HG03064 (cell line): Measurements from ENCODE around the gene IFT172.

Source experiments
- ATAC-seq: cut with Tn5 transposase; IDR thresholded peaks from one replicate; pipeline ENCODE4 v1.9.1; 2021; ENCODE audit warnings: low read depth; ENCODE audit not compliant: unreplicated experiment

IFT172 gene

GRCh38 chr2:27495840-27496356 lies 6.4 kb upstream of the IFT172 start:
- no peak for ATAC-seq

GRCh38 chr2:27494944-27495554 lies 5.5 kb upstream of the IFT172 start, which contains the start of gene FNDC4:
Gene FNDC4 (minus strand): TSS chr2:27495200. CDS start chr2:27494679, 521 bp downstream.
- ATAC-seq = no peak

- ATAC-seq = no peak
Observed at GRCh38 chr2:27494284-27494943, 4.9 kb upstream of the IFT172 start.

- ATAC-seq = no peak
Observed at GRCh38 chr2:27493948-27494283, 4.4 kb upstream of the IFT172 start.

- ATAC-seq = no peak
Observed at GRCh38 chr2:27492557-27492956, 3.0 kb upstream of the IFT172 start.

GRCh38 chr2:27489118-27489497 lies 435 bp downstream of the IFT172 start:
- peak; percentile 11 for ATAC-seq

GRCh38 chr2:27485496-27485895 lies 4.0 kb downstream of the IFT172 start:
- ATAC-seq = no peak

- no peak for ATAC-seq
Observed at GRCh38 chr2:27471961-27472360, 17.6 kb downstream of the IFT172 start.

- ATAC-seq = no peak
Observed at GRCh38 chr2:27464443-27464842, 25.1 kb downstream of the IFT172 start.

GRCh38 chr2:27461118-27461517 lies 28.4 kb downstream of the IFT172 start:
- no peak for ATAC-seq

- no peak for ATAC-seq
Observed at GRCh38 chr2:27453968-27454367, 35.6 kb downstream of the IFT172 start.

GRCh38 chr2:27451095-27451494 lies 38.4 kb downstream of the IFT172 start:
- ATAC-seq = no peak

GRCh38 chr2:27448381-27448780 lies 41.2 kb downstream of the IFT172 start:
- no peak for ATAC-seq

- ATAC-seq = no peak
Observed at GRCh38 chr2:27446057-27446456, 43.5 kb downstream of the IFT172 start.

GRCh38 chr2:27445615-27446014 lies 43.9 kb downstream of the IFT172 start:
- no peak for ATAC-seq

GRCh38 chr2:27445155-27445554 lies 44.4 kb downstream of the IFT172 start:
- no peak for ATAC-seq

GRCh38 chr2:27442920-27443282 lies 46.6 kb downstream of the IFT172 start:
- no peak for ATAC-seq

- no peak for ATAC-seq
Observed at GRCh38 chr2:27441958-27442919, 47.3 kb downstream of the IFT172 start, which contains the start of gene KRTCAP3. Gene KRTCAP3 (plus strand): TSS chr2:27442381. CDS start chr2:27442413, 32 bp downstream.

- ATAC-seq = no peak
Observed at GRCh38 chr2:27441226-27441926, 48.2 kb downstream of the IFT172 start.

GRCh38 chr2:27435628-27436027 lies 53.9 kb downstream of the IFT172 start:
- ATAC-seq = no peak
